ENCODE data around the gene CRACR2A.

Gene CRACR2A

DNA sequence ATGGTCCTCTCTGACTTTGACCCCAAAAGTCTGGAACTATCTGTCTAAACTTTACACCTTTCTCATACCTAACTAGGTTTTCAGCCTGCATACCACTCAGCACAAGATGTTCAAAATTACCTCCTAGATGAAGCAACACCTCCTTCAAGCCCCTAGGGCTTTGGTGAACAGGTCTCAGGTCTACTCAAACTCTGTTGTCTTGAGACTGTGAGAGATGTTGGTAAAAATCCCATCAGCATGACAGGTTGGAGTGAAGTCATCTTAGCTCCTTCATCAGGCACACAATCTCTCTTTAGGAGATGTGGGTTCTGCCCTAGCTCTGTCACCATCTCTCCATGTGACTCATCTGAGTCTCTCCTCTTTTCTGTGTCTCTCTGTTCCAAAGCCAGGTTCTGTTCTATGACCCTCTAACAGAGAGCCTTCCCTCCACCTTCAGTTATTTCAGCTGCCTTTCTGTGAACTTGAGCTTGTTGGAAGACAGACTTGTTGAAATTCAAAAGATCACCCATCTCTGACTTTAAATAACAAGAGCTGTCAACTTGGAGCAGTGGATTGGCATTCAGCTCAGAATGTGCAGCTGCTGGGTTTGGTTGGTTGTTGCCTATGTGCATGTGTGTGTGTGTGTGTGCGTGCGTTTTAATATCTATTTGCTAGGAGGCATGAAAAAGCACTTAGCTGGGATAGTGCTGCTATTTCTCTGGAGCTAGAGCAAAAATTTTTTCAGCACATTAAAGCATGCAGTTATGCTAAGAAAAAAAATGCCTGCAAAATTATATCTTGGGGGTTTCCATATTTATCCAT, 130.7 kb downstream of the CRACR2A start:
- Mint-ChIP-seq H3K36me3 (peaks cover 8% of the 10 kb centered on the region), H3K4me3 (no peak overlapping the region), H3K27me3 (no peaks in the 10 kb centered on the region), H3K4me1 (ENCODE audit: low read depth) (no peaks in the 10 kb centered on the region), H3K27ac (no peak overlapping the region), H3K9me3 (ENCODE audit: low read depth) (no peaks in the 10 kb centered on the region)

GRCh38 chr12:3620856-3621255, 132.1 kb downstream of the CRACR2A start:
- no peaks in the 10 kb centered on the region for H3K9me3 Mint-ChIP-seq (ENCODE audit: low read depth)

GRCh38 chr12:3617565-3617964, 135.3 kb downstream of the CRACR2A start:
- H3K27me3 Mint-ChIP-seq, result no peaks in the 10 kb centered on the region
- peaks cover 29% of the 10 kb centered on the region for H3K36me3 Mint-ChIP-seq
- H3K27ac Mint-ChIP-seq, result no peak overlapping the region
- no peak overlapping the region for H3K4me3 Mint-ChIP-seq
- H3K9me3 Mint-ChIP-seq (ENCODE audit: low read depth), result no peaks in the 10 kb centered on the region
- H3K4me1 Mint-ChIP-seq (ENCODE audit: low read depth), result peaks cover 2% of the 10 kb centered on the region

More at GRCh38 chr12:3620856-3621255, 132.1 kb downstream of the CRACR2A start:
- H3K4me1 Mint-ChIP-seq (ENCODE audit: low read depth), result peaks cover 2% of the 10 kb centered on the region
- peaks cover 15% of the 10 kb centered on the region for H3K36me3 Mint-ChIP-seq
- no peak overlapping the region for H3K4me3 Mint-ChIP-seq
- no peaks in the 10 kb centered on the region for H3K27me3 Mint-ChIP-seq
- no peak overlapping the region for H3K27ac Mint-ChIP-seq

- Mint-ChIP-seq H3K27me3 (no peaks in the 10 kb centered on the region), H3K36me3 (peaks cover 40% of the 10 kb centered on the region), H3K27ac (no peak overlapping the region), H3K4me3 (no peak overlapping the region), H3K9me3 (ENCODE audit: low read depth) (peaks cover 5% of the 10 kb centered on the region), H3K4me1 (ENCODE audit: low read depth) (peaks cover 2% of the 10 kb centered on the region)
These were observed 137.0 kb downstream of the CRACR2A start for GRCh38 chr12:3615862-3616261.

DNA sequence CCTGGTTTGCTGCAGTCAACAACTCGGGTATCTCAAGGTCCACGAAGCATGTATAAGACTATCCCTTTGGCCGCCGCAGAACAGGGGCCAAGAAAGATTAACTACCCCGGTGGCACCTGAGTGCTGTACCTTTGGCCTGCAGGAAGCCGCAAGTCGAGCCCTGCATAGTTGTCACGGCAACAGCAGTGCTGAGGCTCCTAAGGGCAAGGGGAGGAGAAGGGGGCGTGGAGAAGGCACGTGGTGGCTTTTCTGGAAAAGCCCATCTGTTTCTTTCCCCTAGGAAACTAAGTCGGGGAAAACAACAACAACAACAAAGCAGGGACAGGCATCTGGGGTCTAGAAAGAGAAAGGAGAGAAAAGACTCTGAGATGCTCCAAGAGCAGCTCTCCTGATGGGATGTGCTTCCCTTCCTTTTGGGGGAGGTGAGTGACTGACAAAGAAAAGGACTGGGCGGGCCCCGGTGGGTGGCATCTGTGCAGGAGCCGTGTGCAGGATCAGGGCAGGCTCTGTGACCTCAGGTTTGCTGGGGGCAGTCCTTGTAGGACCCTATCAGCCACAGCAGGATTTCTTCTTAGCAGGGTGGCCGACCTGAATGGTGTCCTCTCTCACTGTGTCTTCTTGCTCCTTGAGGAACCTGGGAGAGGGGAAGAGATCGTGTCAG, 138.0 kb downstream of the CRACR2A start:
- H3K9me3 Mint-ChIP-seq (ENCODE audit: low read depth), result peaks cover 5% of the 10 kb centered on the region
- H3K36me3 Mint-ChIP-seq, result peaks cover 42% of the 10 kb centered on the region
- no peak overlapping the region for H3K27ac Mint-ChIP-seq
- peaks cover 2% of the 10 kb centered on the region for H3K4me1 Mint-ChIP-seq (ENCODE audit: low read depth)
- H3K27me3 Mint-ChIP-seq, result no peaks in the 10 kb centered on the region
- H3K4me3 Mint-ChIP-seq, result no peak overlapping the region

GRCh38 chr12:3613641-3614395, 139.1 kb downstream of the CRACR2A start:
- peaks cover 53% of the 10 kb centered on the region for H3K36me3 Mint-ChIP-seq

GRCh38 chr12:3611860-3612703, 140.8 kb downstream of the CRACR2A start:
- peaks cover 48% of the 10 kb centered on the region for H3K36me3 Mint-ChIP-seq
- no peak overlapping the region for H3K4me3 Mint-ChIP-seq
- peaks cover 2% of the 10 kb centered on the region for H3K4me1 Mint-ChIP-seq (ENCODE audit: low read depth)
- no peaks in the 10 kb centered on the region for H3K27me3 Mint-ChIP-seq
- H3K27ac Mint-ChIP-seq, result no peak overlapping the region
- H3K9me3 Mint-ChIP-seq (ENCODE audit: low read depth), result peaks cover 10% of the 10 kb centered on the region

More at GRCh38 chr12:3613641-3614395, 139.1 kb downstream of the CRACR2A start:
- Mint-ChIP-seq H3K27ac (no peak overlapping the region), H3K4me1 (ENCODE audit: low read depth) (peaks cover 2% of the 10 kb centered on the region), H3K4me3 (no peak overlapping the region), H3K9me3 (ENCODE audit: low read depth) (peaks cover 10% of the 10 kb centered on the region), H3K27me3 (no peaks in the 10 kb centered on the region)

GRCh38 chr12:3607821-3608220, 145.1 kb downstream of the CRACR2A start:
- peaks cover 24% of the 10 kb centered on the region for H3K36me3 Mint-ChIP-seq
- peaks cover 10% of the 10 kb centered on the region for H3K4me1 Mint-ChIP-seq (ENCODE audit: low read depth)
- H3K9me3 Mint-ChIP-seq (ENCODE audit: low read depth), result peaks cover 10% of the 10 kb centered on the region
- no peaks in the 10 kb centered on the region for H3K27me3 Mint-ChIP-seq
- H3K4me3 Mint-ChIP-seq, result no peak overlapping the region
- no peak overlapping the region for H3K27ac Mint-ChIP-seq

DNA sequence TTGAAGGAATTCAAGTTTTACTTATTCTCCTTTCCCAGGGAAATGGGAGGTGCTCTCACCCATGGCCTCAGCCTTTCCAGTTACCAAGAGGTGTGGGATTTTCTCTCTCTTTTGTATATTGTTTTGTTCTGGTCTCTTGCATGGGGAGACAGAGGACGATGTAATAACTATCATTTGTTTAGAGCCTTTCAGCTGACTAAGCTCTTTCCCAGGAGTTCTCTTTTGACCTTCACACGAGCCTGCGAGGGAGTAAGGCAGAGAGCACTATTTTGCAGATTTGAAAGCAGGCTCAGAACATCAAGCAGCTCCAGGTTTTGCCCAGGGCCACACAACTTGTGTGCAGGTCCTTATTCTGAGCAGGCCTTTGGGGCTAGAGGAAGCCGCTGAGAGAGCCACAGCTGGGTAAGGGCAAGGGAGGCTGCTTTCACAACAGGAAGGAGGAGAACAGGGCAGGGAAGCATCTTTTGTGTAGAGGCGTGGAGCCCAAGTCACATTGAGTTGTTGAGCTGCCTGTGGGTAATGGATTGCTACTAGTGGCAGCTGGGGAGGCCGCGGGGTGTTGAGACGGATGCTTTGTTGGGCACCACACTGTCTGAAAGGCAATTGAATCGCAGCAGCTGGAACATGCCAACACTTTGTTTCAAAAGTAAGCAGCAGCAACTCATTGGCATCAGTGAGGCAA, 145.7 kb downstream of the CRACR2A start:
- Mint-ChIP-seq H3K27me3 (no peaks in the 10 kb centered on the region), H3K4me1 (ENCODE audit: low read depth) (peaks cover 10% of the 10 kb centered on the region), H3K27ac (no peak overlapping the region), H3K4me3 (no peak overlapping the region), H3K9me3 (ENCODE audit: low read depth) (peaks cover 10% of the 10 kb centered on the region), H3K36me3 (peaks cover 22% of the 10 kb centered on the region)

- H3K36me3 Mint-ChIP-seq, result peaks cover 12% of the 10 kb centered on the region
- H3K9me3 Mint-ChIP-seq (ENCODE audit: low read depth), result peaks cover 5% of the 10 kb centered on the region
- peaks cover 10% of the 10 kb centered on the region for H3K4me1 Mint-ChIP-seq (ENCODE audit: low read depth)
- no peaks in the 10 kb centered on the region for H3K27me3 Mint-ChIP-seq
- H3K4me3 Mint-ChIP-seq, result no peak overlapping the region
- H3K27ac Mint-ChIP-seq, result no peak overlapping the region
These were observed 146.8 kb downstream of the CRACR2A start for GRCh38 chr12:3606128-3606527.

- Mint-ChIP-seq H3K4me1 (ENCODE audit: low read depth) (peaks cover 10% of the 10 kb centered on the region), H3K4me3 (no peak overlapping the region), H3K36me3 (peaks cover 12% of the 10 kb centered on the region), H3K27me3 (no peaks in the 10 kb centered on the region), H3K9me3 (ENCODE audit: low read depth) (peaks cover 5% of the 10 kb centered on the region), H3K27ac (no peak overlapping the region)
These were observed 147.2 kb downstream of the CRACR2A start for GRCh38 chr12:3605692-3606091.

GRCh38 chr12:3604748-3605586, 147.9 kb downstream of the CRACR2A start:
- Mint-ChIP-seq H3K4me3 (no peak overlapping the region), H3K9me3 (ENCODE audit: low read depth) (peaks cover 5% of the 10 kb centered on the region), H3K27ac (no peak overlapping the region), H3K4me1 (ENCODE audit: low read depth) (peaks cover 10% of the 10 kb centered on the region), H3K27me3 (no peaks in the 10 kb centered on the region), H3K36me3 (peaks cover 11% of the 10 kb centered on the region)

DNA sequence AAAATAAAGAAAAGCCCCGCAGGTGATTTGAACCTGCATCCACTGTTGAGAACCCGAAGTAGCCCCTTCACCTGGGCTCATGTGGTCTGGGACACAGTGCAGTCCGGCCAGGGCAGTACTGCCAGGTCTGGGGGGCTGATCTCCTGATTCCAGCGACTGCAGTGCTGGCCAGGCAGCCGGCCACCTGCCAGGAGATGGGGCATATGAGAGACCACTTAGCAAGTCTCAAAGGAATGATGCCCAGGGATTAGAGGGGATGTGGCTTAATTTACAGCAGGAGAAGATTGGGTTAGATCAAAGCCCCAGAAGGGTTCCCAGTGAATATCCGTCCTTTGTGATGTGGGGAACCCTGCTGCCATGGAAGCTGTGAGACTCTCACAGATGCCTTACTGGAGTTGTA, 148.6 kb downstream of the CRACR2A start:
- Mint-ChIP-seq H3K9me3 (ENCODE audit: low read depth) (no peaks in the 10 kb centered on the region), H3K4me3 (no peak overlapping the region)

More for the DNA sequence above, 148.6 kb downstream of the CRACR2A start:
- Mint-ChIP-seq H3K36me3 (peaks cover 4% of the 10 kb centered on the region), H3K27ac (no peak overlapping the region), H3K27me3 (no peaks in the 10 kb centered on the region), H3K4me1 (ENCODE audit: low read depth) (peaks cover 10% of the 10 kb centered on the region)
